A673 (cell line): Measurements from ENCODE around the gene ASPG.

Experiments used
- EZH2 ChIP-seq: fragments of 200-600 bp; sonication (generic); IDR thresholded peaks from 2 replicates; pipeline ENCODE4 v1.6.1; 2017; ENCODE audit warnings: borderline replicate concordance, low read depth, mild to moderate bottlenecking, mixed read lengths, antibody characterized with exemption, low read length; ENCODE audit not compliant: poor library complexity, severe bottlenecking
- TF ChIP-seq, protein P1 (sequence below): fragments of 300-800, 200-600 bp; sonication (generic); conservative IDR thresholded peaks from 2 replicates; pipeline ENCODE4 v1.5.1; 2017; ENCODE audit warnings: low read depth, mild to moderate bottlenecking, antibody characterized with exemption, low read length, moderate library complexity, mixed read lengths

DNA sequence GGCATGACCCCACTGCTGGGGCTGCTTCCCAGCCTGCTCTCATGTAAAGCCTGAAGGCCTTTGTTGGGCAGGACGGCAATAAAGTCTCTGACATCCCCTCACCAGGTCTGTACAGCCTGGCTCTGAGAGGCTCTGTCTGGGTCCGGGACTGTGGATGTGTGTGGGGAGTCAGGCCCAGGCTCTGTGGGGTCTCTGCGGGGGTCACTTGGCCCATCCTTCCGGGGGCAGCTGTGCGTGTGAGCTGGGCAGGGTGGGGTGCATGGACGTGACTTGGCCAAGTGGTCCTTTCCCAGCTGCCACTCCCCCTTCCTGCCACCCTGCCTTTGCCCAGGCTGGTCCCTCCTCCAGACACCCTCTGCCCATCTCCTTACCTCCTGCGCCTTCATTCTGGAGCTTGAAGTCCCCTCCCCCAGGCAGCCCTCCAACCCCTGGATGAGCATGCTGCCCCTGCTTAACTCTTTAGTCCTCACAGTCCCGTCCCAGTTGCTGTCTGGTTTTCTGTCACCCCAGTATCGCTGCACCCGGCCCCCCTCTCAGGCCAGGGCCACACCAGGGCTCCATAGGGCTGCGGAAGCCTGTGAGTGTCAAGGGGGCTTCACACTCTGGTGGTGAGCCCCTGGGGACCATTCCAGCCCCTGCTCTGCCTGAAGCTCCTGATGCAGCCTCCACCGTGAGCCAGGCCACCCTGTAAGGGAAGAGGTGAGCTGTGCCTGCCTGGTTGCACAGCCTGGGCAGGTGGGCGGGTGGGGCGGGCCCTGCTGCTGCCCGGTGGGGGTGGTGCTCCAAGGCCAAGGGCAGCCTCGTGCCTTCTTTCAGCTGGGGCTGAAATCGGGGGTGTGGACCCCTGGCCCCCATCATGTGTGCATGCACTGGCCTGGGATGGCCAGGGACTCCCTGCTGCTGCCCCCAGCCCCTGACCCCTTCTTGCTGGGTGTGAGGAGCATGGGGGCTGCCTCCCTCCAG, 27.4 kb downstream of the ASPG start:
- TF ChIP-seq, protein P1, sequence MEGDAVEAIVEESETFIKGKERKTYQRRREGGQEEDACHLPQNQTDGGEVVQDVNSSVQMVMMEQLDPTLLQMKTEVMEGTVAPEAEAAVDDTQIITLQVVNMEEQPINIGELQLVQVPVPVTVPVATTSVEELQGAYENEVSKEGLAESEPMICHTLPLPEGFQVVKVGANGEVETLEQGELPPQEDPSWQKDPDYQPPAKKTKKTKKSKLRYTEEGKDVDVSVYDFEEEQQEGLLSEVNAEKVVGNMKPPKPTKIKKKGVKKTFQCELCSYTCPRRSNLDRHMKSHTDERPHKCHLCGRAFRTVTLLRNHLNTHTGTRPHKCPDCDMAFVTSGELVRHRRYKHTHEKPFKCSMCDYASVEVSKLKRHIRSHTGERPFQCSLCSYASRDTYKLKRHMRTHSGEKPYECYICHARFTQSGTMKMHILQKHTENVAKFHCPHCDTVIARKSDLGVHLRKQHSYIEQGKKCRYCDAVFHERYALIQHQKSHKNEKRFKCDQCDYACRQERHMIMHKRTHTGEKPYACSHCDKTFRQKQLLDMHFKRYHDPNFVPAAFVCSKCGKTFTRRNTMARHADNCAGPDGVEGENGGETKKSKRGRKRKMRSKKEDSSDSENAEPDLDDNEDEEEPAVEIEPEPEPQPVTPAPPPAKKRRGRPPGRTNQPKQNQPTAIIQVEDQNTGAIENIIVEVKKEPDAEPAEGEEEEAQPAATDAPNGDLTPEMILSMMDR: no peak
- TF ChIP-seq EZH2: no peak
